ENCODE measurements around the gene DSCAM.

DSCAM gene

DNA sequence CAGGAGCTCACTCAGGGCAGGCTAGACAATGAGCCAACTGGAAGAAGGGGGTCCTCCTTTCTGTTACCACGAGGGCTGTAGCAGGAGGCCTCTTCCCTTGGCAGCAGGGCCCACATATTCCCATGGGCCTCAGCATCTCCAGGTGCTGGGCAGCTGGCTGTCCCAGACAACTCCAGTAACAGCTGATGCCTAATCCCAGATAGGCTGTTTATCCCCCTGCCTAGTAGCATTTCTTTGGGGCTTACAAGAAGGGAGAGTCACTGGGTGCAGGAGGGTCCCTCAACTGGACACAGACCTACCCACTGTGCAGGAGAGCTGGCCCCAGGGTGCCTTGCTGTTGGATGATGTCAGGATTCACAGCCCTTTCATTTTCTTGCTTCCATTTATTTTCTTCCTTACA lies 278.2 kb downstream of the DSCAM start:
- intact Hi-C loops (cut with DNase I): no loop called here
- DNase-seq: peak in 1 of 10 donors; percentile 23

DNA sequence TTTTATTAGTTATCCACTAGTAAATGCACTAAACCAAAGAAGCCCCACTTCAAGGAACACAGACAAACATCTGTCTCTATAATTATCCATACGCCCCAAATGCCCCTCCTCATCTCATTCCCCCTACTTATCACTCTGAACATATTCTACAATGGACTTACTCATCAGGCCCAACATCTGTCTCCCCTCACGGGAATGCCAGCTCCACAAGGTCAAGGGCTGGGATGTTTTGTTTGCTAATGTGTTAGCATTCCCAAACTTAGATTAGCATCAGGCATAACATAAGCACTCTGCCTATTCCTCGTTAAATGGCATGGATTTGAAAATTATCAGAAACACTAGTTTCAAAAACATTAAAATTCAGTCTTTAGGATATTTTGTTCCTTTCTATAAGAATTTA lies 279.5 kb downstream of the DSCAM start:
- DNase-seq: no peak
- intact Hi-C loops (cut with DNase I): no loop called here

DNA sequence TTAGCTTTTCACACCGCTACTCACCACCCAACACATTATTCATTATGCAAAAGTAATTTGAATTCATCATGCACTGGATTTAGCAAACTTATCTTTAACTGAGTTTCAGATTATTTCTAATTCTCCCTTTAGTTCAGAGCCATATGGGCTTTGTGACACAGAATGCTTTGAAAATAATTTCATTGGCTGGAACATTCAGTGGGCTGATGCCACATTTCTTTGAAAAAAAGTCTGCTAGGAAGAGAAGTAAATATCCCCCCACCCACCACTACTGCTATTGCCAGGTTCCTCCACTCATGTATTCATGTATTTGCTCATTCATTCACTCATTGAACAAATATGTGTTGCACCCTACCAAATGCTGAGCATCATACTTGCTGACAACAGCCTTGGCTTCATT lies 280.5 kb downstream of the DSCAM start:
- DNase-seq: no peak

DNA sequence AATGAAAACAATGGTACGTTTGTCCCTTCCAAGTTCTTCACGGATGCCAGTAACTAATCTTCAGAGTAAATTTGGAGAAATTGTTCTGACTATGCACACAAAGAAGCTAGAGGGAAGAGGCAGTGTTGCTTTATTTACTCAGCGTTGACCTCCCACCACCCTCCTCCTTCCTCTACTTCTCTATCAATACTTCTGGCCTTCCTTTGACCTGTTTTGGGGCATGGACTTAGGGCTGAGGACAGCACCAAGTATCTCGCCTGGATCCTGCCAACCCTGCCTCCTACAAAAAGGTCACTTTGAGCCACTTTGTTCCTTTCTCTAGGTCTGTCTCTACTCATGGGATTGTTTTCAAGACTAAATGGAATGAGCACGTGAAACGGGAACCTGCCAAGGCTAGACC lies 282.6 kb downstream of the DSCAM start:
- no peak for DNase-seq
- intact Hi-C loops (cut with DNase I): no loop called here

More for the DNA sequence above, 280.5 kb downstream of the DSCAM start:
- intact Hi-C loops (cut with DNase I): no loop called here

DNA sequence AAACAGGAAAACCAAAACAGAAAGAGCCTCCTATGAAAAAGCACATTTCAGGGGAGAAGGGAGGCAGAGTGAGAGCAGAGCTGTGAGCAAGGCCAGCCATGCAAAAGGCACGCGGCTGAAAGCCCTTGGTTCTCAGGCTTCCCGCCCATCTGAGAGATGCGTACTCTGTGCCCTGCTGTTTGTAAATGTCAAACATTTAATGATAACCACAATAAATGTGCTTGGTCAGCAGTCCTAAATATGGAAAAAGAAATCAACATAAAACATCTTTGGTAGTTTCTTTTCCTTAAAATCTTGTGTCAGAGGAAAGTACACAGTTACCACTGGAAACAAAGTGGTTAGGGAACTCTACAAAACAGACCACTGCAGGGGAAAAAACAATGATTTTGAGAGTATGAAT lies 283.1 kb downstream of the DSCAM start:
- intact Hi-C loops (cut with DNase I): no loop called here
- no peak for DNase-seq

DNA sequence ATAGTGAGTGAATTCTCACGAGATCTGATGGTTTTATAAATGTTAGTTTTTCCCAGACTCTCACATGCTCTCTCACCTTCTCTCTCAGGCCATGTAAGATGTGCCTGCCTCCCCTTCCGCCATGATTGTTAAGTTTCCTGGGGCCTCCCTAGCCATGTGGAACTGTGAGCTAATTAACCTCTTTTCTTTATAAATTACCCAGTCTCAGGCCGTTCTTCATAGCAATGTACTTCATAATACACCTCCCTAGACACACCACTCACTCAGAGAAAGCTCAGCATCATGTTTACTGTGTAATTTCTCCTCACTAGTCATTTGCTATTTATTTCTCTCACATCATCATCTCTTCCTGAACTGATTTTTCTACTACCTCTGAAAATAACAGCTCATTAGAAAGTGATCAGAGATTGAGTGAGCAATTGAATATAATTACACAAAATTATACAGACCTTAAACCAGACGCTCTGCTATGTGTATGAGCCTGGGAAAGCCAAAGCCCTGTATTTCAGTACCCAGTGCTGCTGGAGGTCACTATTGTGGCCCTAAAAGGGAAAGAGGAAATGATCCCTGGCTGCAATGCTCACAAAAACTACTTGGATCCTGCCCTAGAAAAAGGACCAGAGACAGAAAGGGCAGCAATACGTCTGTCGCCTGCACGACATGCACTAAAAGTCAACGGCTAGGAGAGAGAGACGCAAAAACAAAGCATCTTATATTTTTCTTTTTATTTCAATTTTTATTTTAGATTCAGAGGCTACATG lies 284.5 kb downstream of the DSCAM start:
- no peak for DNase-seq
- intact Hi-C loops (cut with DNase I): no loop called here

DNA sequence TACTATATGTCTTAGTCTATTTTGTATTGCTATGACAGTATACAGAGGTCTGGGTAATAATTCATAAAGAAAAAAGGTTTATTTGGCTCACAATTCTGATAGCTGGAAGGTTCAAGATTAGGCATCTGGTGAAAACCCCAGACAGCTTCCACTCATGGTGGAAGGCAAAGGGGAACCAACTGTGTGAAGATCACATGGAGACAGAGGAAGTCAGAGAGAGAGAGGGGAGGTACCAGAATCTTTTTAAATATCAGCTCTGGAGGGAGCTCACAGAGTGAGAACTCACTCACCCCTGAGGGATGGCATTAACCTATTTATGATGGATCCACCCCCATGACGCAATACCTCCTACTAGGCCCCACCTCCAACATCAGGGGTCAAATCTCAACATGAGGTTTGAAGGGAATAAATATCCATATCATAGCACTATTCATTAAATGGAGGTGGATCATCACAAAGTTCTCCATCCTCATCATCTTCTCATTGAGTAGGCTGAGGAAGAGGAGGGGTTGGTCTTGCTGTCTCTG lies 290.5 kb downstream of the DSCAM start:
- intact Hi-C loops (cut with DNase I): no loop called here

DNA sequence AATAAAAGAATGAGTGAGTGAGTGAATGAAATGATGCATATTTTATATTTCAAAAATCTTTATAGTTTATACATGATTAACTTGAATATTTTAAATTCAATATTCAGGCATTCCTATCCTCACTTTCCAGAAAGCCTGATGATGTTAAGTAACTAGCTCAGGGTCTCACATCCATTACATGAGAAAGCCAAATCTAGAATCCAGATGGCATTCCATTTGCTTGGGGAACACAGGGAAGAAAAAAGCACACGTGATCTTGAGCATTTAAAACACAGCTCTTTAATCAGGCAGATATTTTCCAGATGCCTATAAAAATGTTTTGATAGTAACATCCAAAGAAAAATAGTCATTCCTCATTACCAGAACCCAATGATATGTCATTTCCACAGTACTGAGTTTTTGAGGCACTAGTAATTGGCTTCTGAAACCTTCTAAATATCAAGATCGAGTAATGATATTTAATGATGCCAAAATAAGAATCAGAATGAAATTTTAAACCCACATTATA lies 291.9 kb downstream of the DSCAM start:
- no peak for DNase-seq
- intact Hi-C loops (cut with DNase I): no loop called here

More for the DNA sequence above, 290.5 kb downstream of the DSCAM start:
- no peak for DNase-seq

DNA sequence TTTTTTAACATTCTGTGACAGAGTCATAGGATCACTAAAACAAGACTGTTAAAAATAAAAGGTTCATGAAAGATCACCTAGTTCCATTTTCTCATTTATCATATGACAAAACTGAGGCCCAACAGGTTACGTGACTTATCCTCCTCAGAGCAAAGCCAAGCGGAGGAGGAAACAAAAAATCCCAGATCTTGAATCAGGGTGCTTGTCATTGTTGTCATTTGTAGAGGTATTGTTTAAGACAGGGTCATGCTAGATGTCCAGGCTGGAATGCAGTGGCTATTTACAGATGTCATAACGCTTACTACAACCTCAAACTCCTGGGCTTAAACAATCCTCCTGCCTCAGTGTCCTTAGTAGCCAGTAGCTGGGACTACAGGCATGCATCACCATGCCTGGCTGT lies 293.2 kb downstream of the DSCAM start:
- intact Hi-C loops (cut with DNase I): no loop called here
- DNase-seq: no peak

DNA sequence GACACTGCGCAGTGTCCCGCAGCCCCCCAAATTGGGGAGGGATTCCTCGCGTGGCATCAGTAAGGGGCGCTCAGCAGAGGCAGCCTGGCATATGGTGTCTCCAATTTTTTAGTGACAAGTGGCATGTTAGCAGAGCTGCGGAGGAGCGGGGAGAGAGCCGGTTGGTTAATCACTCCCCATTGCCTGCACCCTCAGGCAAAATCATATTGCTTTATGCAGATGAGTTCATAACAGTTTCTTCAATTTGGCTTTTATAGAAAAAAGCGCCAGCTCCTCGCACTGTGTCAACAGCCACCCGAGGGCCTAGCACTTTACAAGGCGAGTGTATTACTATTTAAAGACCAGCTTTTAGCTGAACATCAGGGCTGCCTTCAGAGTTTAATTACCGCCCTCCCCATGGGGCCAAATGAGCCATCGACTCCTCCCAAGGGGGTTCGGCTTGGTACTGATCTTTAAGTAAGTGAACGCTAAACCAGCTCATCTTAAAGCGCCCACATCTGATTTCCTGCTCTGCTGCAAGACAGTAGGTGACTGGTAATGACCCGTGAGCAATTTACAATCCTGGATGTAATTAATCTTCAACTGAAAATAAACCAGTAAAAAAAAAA lies 298.9 kb downstream of the DSCAM start:
- intact Hi-C loops (cut with DNase I): loop anchor here (10.0 kb wide), 1 partner anchor 57 kb away; no protein-coding TSS in a partner anchor
- DNase-seq: no peak

DNA sequence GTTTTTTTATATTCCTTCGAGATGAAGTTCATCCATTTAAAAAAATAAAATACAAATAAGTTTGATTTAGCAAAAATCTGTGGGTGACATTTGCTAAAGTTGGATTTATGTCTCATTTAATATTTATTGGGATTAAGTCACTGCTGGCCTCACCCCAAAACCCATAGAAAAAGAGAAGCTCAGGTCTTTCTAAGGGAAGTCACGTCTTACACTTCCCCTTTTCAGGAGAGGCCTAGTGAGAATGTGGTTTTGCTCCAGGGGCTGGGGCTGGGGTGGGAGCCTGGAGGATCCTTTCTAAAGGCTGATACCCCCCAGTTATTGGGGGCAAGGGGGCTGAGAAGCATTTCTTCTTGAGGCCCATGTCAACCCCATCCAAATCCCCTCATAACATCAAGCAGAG lies 300.3 kb downstream of the DSCAM start:
- DNase-seq: no peak
- intact Hi-C loops (cut with DNase I): loop anchor here (10.0 kb wide), 1 partner anchor 58 kb away; no protein-coding TSS in a partner anchor

DNA sequence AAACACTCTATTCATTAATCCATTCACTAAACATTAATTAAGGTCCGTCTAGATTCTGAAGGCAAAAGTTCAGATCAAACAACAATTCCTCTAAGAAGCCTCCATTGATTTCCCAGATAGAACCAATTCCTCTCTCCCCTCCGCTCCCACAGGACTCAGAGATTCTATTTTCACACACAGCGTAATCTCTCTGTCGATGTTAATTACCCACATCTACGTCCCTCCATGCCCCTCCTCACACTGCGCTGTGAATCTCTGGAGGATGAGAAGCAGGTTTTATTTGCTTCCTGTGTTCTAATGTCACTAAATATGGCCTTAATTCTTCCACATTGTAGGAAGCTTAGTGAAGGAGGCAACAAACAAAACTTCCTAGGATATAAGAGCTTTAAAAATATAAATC lies 306.7 kb downstream of the DSCAM start:
- intact Hi-C loops (cut with DNase I): loop anchor here (10.0 kb wide), 1 partner anchor 65 kb away; no protein-coding TSS in a partner anchor
- DNase-seq: no peak

DNA sequence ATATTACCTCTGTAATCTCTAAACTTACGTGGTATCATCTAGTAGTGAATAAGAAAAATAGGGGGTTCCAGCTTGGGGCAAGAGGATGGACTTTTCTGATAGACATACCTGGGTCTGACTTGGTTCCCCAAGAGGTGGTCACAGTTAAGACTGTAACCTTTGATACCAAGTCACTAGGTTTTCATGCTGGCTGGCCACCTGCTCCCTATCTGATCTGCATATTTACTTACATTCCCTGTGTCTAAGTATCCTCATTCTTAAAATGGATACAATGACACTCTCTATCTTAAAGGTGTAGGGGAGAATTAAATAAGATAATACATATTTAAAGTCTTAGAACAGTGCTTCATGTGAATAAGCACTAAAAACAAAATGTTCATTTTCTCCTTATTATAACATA lies 312.1 kb downstream of the DSCAM start:
- DNase-seq: no peak
- intact Hi-C loops (cut with DNase I): no loop called here

DNA sequence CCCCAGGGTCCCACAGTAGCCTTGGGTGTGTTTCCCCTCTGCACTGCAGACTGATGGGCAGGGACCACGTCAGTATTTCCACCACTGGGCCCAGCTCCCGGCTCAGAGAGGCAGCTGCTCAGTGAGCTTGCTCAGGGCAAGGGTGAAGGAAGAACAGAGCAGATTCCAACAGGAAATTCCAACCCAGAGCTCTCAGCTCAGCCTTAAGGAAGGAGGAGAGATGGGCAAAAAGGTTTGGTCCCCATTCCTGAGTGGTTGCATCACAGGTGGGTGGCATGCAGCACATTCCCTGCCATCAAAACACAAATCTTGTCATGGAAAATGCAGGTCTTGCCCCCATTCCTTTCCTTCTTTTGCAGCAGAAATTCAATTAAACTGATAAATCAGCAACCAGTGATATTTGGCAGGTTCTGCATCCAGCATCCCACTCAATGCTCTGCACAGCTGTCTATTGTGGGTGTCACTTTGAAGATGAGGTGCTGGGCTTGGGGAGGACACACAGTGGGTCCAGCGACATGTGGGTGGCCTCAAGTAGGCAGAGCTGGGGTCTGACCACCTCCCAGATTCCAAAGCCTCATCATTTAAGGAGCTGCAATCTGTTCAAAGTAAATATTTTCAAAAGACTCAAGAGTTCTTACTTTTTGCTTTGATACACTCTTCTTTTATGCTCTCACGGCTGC lies 315.4 kb downstream of the DSCAM start:
- no peak for DNase-seq
- intact Hi-C loops (cut with DNase I): no loop called here

DNA sequence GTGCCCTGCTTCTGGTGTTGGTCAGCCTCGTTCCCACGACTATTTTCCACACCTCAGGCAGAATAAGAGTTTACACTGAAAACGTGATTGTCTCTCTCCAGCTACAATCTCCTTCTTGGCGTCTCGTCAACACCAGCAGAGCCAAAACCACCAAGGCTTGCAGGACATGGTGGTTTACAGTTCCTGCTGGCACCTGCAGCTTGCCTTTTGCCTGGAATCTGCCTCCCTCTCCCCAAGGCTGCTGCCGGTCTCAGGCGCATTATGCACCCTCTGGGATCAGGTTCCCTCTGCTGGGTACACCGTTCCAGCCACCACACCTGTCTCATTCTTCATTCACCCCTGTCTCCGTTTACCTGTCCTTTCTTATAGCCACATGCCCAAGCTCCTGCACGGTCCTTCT lies 315.9 kb downstream of the DSCAM start:
- DNase-seq: no peak
- intact Hi-C loops (cut with DNase I): no loop called here

DNA sequence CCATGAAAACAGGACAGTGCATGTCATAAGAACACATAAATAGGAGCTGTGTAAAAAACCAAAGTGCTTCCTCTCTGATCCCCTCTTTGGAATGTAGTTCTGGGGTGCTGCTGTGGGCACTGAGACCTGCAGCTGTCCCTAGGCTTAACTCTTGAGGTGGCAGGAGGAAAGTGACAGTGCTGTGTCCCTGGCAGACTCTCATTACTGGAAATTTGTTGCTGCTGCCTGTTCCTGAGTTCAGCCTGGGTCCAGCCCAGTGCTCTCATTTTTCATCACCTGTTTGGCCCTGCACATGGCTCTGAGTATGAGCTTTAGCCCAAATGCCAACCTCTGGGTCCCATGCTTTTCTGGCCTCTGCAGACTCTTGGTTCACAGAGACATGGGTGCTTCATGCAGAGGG lies 329.3 kb downstream of the DSCAM start:
- intact Hi-C loops (cut with DNase I): no loop called here
- DNase-seq: no peak

DNA sequence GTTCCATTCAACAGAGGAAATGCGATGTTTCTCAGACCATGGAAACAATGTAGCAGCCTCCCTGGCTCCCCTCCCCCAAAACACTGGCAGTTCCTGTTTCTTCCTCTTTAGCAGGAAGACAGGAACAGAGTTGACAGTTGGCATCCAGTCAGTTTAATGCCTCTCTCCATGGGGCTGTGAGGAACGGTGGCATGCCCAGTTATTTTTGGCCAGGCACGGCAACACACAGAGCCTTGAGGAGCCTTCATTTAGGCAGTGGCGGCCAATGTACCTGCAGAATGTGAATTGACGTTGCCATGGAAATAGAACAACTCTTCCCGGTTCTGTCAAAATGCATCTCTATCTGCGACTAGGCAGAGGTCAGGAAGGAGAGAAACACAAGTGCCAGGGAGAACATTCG lies 330.6 kb downstream of the DSCAM start:
- intact Hi-C loops (cut with DNase I): no loop called here
- DNase-seq: peak in 5 of 10 donors; percentile 6 to 79 (median 35)

DNA sequence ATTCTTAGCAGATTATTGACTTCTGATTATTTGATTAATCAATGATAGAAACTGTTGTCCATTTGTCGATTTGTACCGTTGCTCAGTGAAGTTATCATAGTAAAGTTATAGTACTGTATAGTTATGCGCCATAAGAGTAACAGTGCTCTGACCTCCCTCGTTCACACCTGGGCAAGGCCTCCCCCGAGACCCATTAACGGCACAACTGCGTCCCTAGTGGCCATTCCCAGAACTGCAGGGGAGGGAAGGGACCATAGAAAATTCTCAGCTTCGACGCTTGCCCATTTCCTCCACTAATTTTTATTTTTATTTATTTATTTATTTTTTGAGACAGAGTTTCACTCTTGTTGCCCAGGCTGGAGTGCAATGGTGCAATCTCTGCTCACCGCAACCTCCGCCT lies 334.4 kb downstream of the DSCAM start:
- intact Hi-C loops (cut with DNase I): no loop called here
- no peak for DNase-seq

DNA sequence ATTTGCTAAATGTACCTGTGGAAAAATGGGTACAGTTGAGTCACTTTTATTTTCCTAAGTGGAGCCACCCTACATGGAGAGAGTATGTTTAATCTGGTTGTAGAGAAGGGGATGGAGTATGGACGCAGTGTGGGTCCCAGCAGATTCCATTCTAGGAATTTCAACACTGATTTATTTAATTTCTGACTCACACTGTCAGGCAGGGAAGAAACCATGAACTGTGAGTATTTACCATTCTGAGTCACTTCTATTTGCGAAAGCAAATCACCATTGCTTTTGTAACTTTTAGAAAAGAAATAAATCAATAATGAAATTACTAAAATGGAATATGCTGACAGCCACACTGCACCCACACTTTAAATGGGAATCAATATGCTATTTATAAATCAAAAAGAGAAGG lies 339.0 kb downstream of the DSCAM start:
- no peak for DNase-seq
- intact Hi-C loops (cut with DNase I): no loop called here

DNA sequence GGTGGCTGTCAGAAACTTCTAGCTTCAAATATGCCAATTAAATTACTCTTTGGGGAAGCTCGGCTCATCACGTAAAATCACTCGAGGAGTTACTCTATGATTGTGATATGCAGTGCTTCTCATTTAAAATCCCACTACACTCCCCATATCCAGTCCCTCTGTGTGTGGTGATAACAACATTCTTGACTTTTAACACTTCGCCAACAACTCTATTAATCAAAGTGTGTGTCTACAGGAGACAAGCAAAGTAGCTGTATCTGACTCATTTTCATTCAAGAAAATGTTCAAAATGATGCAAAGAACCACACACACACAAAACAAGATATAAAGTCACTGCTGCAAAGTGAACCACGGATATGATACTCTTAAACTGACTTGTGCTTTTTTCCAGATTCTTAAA lies 341.3 kb downstream of the DSCAM start:
- intact Hi-C loops (cut with DNase I): no loop called here
- no peak for DNase-seq

DNA sequence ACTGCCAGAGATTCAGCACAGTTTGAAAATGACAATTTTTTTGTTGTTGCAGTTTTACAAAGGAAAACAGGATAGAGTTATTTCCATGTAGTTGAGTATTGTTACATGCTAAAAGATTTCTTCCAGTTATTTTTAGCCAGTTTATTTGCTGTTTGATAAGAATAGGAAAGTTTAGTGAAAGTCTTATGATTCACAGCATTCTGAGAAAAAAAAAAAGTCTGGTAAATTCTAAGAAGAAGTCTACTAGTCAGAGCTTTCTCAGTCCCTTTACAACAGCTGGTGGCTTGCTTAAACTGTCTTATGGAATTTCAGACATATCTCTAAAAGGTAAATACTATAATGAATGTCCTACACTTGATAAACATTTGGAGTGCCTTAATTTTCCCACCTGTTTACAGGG lies 341.7 kb downstream of the DSCAM start:
- DNase-seq: no peak
- intact Hi-C loops (cut with DNase I): no loop called here
